ENCODE data around the gene HIF1AN. TPM values are rescaled to one million over a fixed set of nuclear protein-coding genes. Genes with fewer than 3 reads are reported as not detected.

The HIF1AN gene
- total RNA-seq, 1 donor from 2014 or later = 16.9 TPM

DNA sequence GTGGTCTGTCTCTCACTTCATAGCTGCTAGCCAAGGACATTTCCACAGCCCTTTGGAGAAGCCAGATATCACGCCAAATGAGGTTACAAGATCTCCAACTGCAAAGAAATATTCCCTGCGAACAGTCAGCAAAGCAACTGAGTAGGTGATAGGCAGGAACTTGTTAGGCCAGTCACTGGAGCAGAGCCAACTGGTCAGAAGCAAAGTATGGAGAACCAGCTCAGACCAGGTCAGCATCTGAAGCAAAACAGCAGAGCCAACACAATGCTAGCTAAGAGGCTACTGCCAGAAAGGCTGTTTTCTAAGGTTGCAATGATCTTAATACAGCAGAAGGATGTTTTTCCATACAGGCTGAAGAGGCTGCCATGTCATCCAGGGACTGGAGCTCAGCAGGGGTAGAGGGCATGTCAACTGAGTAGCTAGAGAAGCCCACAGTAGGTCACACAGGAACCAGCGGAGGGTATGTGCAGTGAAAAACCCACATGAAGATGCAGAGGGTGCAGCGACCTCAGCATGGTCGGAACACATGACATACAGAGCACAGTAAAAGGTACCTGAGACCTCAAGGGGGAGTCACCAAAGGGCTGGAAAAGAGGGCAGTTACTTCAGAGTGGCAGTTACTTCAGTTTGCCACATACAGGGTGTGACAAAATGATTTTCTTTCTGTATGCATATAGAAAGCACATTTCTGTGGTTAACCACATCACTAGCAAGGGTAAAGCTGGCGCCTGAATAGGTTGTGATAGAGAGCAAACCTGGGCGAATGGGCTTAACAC lies 25.0 kb upstream of the HIF1AN start:
- Histone ChIP-seq H3K27ac (no peak overlapping the region), H3K9me3 (no peaks in the 10 kb centered on the region), H3K4me1 (no peaks in the 10 kb centered on the region), H3K27me3 (no peaks in the 10 kb centered on the region), H3K36me3 (peaks cover 0 to 23% of the 10 kb centered on the region in 2 donors), H3K4me3 (no peak overlapping the region)
- intact Hi-C loops (cut with DNase I) = no loop called here
- no peak for DNase-seq (ENCODE audit: extremely low spot score in 2 of 2)
- no peak for TF ChIP-seq POLR2A (IDR thresholded peaks at IDR 0.05)
- TF ChIP-seq, protein P1, sequence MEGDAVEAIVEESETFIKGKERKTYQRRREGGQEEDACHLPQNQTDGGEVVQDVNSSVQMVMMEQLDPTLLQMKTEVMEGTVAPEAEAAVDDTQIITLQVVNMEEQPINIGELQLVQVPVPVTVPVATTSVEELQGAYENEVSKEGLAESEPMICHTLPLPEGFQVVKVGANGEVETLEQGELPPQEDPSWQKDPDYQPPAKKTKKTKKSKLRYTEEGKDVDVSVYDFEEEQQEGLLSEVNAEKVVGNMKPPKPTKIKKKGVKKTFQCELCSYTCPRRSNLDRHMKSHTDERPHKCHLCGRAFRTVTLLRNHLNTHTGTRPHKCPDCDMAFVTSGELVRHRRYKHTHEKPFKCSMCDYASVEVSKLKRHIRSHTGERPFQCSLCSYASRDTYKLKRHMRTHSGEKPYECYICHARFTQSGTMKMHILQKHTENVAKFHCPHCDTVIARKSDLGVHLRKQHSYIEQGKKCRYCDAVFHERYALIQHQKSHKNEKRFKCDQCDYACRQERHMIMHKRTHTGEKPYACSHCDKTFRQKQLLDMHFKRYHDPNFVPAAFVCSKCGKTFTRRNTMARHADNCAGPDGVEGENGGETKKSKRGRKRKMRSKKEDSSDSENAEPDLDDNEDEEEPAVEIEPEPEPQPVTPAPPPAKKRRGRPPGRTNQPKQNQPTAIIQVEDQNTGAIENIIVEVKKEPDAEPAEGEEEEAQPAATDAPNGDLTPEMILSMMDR (IDR thresholded peaks at IDR 0.05) = no peak
- no peak for TF ChIP-seq POLR2AphosphoS5 (IDR thresholded peaks at IDR 0.05; ENCODE audit: insufficient read depth in 1 of 2, low read depth in 1 of 2)

DNA sequence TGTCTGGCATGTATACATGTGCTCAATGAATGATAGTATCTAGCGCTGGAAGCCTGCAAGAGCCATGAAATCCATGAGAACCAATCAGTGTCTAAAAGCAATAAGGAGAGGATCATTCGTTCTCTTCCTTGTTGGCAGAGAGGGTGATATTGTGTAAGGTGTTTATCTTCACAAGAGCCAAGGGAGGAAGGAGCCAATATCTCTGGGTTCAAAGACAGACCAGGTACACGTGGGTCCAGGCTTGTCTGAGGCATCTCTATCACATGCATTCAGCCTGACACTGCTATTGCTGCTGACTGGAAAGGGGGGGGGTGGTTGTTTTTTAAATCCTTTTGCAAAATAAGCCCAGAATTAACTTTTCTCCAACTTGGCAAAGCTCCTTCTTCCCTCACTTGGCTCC lies 20.1 kb upstream of the HIF1AN start:
- intact Hi-C loops (cut with DNase I) = no loop called here
- DNase-seq (ENCODE audit: extremely low spot score in 2 of 2) = no peak
- TF ChIP-seq POLR2AphosphoS5 (IDR thresholded peaks at IDR 0.05; ENCODE audit: insufficient read depth in 1 of 2, low read depth in 1 of 2) (no peak), POLR2A (IDR thresholded peaks at IDR 0.05) (no peak)
- TF ChIP-seq, protein P1 (IDR thresholded peaks at IDR 0.05) = no peak
- H3K4me3 ChIP-seq = no peak overlapping the region
- H3K27me3 ChIP-seq = peaks cover 7% of the 10 kb centered on the region
- H3K9me3 ChIP-seq = no peaks in the 10 kb centered on the region
- peaks cover 0 to 21% of the 10 kb centered on the region in 2 donors for H3K36me3 ChIP-seq
- H3K27ac ChIP-seq = no peak overlapping the region
- peaks cover 14% of the 10 kb centered on the region for H3K4me1 ChIP-seq

DNA sequence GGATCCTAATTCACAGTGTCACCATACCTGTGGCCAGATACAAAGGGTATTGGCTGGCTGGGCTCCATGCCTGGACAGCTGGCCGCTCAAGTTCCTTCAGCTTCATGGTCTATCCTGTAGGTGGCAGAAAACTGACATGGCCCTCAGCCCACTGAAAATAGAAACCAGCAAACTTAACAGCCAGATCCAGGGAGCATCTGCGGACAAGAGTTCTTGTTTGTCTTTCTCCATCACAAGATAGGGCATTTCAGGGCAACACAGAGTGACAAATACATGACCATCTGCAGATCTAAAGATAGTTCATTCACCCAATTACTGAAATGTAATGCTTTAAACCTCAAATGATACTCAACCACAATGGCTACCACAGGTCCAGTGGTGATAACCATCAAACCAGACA lies 18.9 kb upstream of the HIF1AN start:
- Histone ChIP-seq H3K27ac (no peak overlapping the region), H3K4me1 (peaks cover 14% of the 10 kb centered on the region), H3K4me3 (no peak overlapping the region), H3K9me3 (no peaks in the 10 kb centered on the region), H3K27me3 (peaks cover 7% of the 10 kb centered on the region), H3K36me3 (peaks cover 0 to 20% of the 10 kb centered on the region in 2 donors)
- intact Hi-C loops (cut with DNase I) = no loop called here
- no peak for DNase-seq (ENCODE audit: extremely low spot score in 2 of 2)
- TF ChIP-seq POLR2A (IDR thresholded peaks at IDR 0.05) (no peak), POLR2AphosphoS5 (IDR thresholded peaks at IDR 0.05; ENCODE audit: insufficient read depth in 1 of 2, low read depth in 1 of 2) (no peak)
- TF ChIP-seq, protein P1 (IDR thresholded peaks at IDR 0.05) = no peak

DNA sequence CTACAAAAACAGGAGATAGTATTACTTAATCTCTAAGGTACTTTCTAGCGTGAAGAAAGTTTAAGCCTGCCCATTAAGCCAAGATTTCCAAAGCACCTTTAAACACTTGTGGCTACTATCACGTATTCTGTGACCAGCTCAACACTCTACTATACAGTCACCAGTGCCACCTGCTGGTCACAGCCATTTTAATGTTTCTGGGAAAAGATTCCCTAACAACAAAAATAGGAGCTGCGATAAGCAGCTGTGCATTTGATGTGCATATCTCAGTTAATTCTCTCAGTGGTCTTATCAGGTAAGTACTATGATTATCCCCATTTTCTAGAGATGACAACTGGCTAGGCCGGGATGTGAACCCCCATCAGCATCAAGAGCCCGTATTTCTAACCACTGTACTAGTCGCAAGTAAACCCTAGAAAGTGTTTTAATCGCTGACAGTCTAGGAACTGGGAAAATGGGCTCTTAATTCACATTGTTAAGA lies 16.9 kb upstream of the HIF1AN start:
- H3K4me3 ChIP-seq = peak overlapping the region; percentile 32 to 48
- peaks cover 7% of the 10 kb centered on the region for H3K27me3 ChIP-seq
- peaks cover 14% of the 10 kb centered on the region for H3K4me1 ChIP-seq
- no peaks in the 10 kb centered on the region for H3K9me3 ChIP-seq
- H3K27ac ChIP-seq = no peak overlapping the region
- TF ChIP-seq, protein P1 (IDR thresholded peaks at IDR 0.05) = peak; percentile 54 to 68 (median 61)
- TF ChIP-seq POLR2A (IDR thresholded peaks at IDR 0.05) = no peak
- peaks cover 0 to 21% of the 10 kb centered on the region in 2 donors for H3K36me3 ChIP-seq
- intact Hi-C loops (cut with DNase I) = no loop called here
- DNase-seq (ENCODE audit: extremely low spot score in 2 of 2) = no peak
